ENCODE results near the gene RBM11.

- TF ChIP-seq CTCF (IDR thresholded peaks at IDR 0.05) (no peak), POLR2A (IDR thresholded peaks at IDR 0.05) (no peak)
Observed at GRCh38 chr21:14229399-14229798, 13.4 kb downstream of the RBM11 start.
